ENCODE data around the gene CNTN2. TPM values are rescaled to one million over a fixed set of nuclear protein-coding genes. Genes with fewer than 3 reads are reported as not detected.

Gene CNTN2
- total and polyA plus RNA-seq, 2 of the 8 experiments (the other 6 are each of a cell fraction or from before 2014, with no cell fraction given) = 1.2 to 3.9 TPM

GRCh38 chr1:205028924-205029323 is 14.1 kb upstream of the CNTN2 start:
- H3K4ac ChIP-seq (replicated peaks; ENCODE audit: insufficient read length, low read depth, low read length) = no peak overlapping the region
- ChIA-PET CTCF (ENCODE audit: partially characterized antibody) (interaction anchor here (0.7 to 33.2 kb wide), 12 partner anchors 9 to 673 kb away, joined by 3 to 531 read pairs (median 5); no protein-coding TSS in a partner anchor), POLR2A (ENCODE audit: partially characterized antibody) (interaction anchor here (1.3 kb wide), 1 partner anchor 10 kb away, joined by 4 read pairs; no protein-coding TSS in a partner anchor)
- H2BK15ac ChIP-seq (ENCODE audit: low read length) = no peak overlapping the region
- H2BK5ac ChIP-seq (ENCODE audit: low read depth, low read length) = no peak overlapping the region
- H3K14ac ChIP-seq (ENCODE audit: insufficient read length) = no peak overlapping the region
- no peak overlapping the region for H4K8ac ChIP-seq (ENCODE audit: extremely low read depth, insufficient read depth, low read length)
- peaks cover 2% of the 10 kb centered on the region; the same call in 1 of the 2 replicates for H3K23me2 ChIP-seq (ENCODE audit: low read depth, low read length)
- H4K20me1 ChIP-seq (replicated peaks in 1 of 2; ENCODE audit: control insufficient read depth in 1 of 2, insufficient read depth in 2 of 2, low read length in 2 of 2) = no peaks in the 10 kb centered on the region
- peaks cover 0 to 11% (median 7%) of the 10 kb centered on the region in 4 experiments; a peak in 6 of 7 replicates for H3K4me1 ChIP-seq (replicated peaks in 1 of 4; ENCODE audit: control insufficient read depth in 3 of 4, insufficient read depth in 4 of 4, low read length in 3 of 4)
- DNase-seq (ENCODE audit: low read depth in 1 of 2, low spot score in 2 of 2) = no peak
- no peak overlapping the region for H4K5ac ChIP-seq (ENCODE audit: insufficient read length, low read depth, low read length)
- H3K9me3 ChIP-seq (ENCODE audit: insufficient read depth in 2 of 2, low read depth in 1 of 2, low read length in 1 of 2) = no peaks in the 10 kb centered on the region
- H3K27ac ChIP-seq (ENCODE audit: low read depth, low read length) = no peak overlapping the region
- WGBS, 2 experiments (ENCODE audit: extremely low coverage in 1 of 2, insufficient coverage in 1 of 2, insufficient read length in 1 of 2, insufficient replicate concordance in 2 of 2, low coverage in 1 of 2, low lambda C conversion rate in 2 of 2, missing lambda C conversion rate in 1 of 2) = 83% methylated on average over 4 of the region's 4 CpGs; no CpG with 5 or more reads in 1 of the 2 experiments
- no peak overlapping the region for H3K56ac ChIP-seq (replicated peaks; ENCODE audit: insufficient read length, low read depth, low read length)
- no peak overlapping the region for H3K4me2 ChIP-seq (ENCODE audit: insufficient read depth in 1 of 2, low read depth in 2 of 2, low read length in 2 of 2)
- no peak overlapping the region for H2BK12ac ChIP-seq (ENCODE audit: low read depth, low read length)
- no peaks in the 10 kb centered on the region for H3K36me3 ChIP-seq (ENCODE audit: control insufficient read depth in 2 of 4, insufficient read depth in 4 of 4, low read length in 3 of 4)
- H3K18ac ChIP-seq (ENCODE audit: extremely low read depth, low read length) = no peak overlapping the region
- H2BK120ac ChIP-seq (replicated peaks; ENCODE audit: low read depth, low read length) = no peak overlapping the region
- no peaks in the 10 kb centered on the region for H3K79me2 ChIP-seq (ENCODE audit: control insufficient read depth in 1 of 2, insufficient read depth in 2 of 2, low read length in 2 of 2)
- H4K91ac ChIP-seq (replicated peaks; ENCODE audit: insufficient read length, low read length) = no peak overlapping the region
- H2AFZ ChIP-seq (ENCODE audit: low read length) = no peak overlapping the region
- H3K9ac ChIP-seq (replicated peaks in 1 of 4; ENCODE audit: extremely low read depth in 1 of 4, low read depth in 3 of 4, low read length in 3 of 4) = no peak overlapping the region
- H2BK20ac ChIP-seq (ENCODE audit: low read length) = no peak overlapping the region
- H3K79me1 ChIP-seq (ENCODE audit: low read depth, low read length) = no peaks in the 10 kb centered on the region
- FAIRE-seq = no peak
- no peaks in the 10 kb centered on the region for H3K27me3 ChIP-seq (replicated peaks in 1 of 4; ENCODE audit: control insufficient read depth in 3 of 4, extremely low read depth in 1 of 4, insufficient read depth in 3 of 4, low read length in 3 of 4)
- no peak for TF ChIP-seq NANOG (IDR thresholded peaks at IDR 0.05; ENCODE audit: insufficient read depth, low read depth, low read length, poor library complexity, severe bottlenecking)
- TF ChIP-seq RAD21 (IDR thresholded peaks at IDR 0.05 in 1 of 2, conservative IDR thresholded peaks at IDR 0.05 in 1 of 2; ENCODE audit: low read depth in 2 of 2, low read length in 2 of 2) = peak; percentile 44 to 57
- TF ChIP-seq, protein P1, sequence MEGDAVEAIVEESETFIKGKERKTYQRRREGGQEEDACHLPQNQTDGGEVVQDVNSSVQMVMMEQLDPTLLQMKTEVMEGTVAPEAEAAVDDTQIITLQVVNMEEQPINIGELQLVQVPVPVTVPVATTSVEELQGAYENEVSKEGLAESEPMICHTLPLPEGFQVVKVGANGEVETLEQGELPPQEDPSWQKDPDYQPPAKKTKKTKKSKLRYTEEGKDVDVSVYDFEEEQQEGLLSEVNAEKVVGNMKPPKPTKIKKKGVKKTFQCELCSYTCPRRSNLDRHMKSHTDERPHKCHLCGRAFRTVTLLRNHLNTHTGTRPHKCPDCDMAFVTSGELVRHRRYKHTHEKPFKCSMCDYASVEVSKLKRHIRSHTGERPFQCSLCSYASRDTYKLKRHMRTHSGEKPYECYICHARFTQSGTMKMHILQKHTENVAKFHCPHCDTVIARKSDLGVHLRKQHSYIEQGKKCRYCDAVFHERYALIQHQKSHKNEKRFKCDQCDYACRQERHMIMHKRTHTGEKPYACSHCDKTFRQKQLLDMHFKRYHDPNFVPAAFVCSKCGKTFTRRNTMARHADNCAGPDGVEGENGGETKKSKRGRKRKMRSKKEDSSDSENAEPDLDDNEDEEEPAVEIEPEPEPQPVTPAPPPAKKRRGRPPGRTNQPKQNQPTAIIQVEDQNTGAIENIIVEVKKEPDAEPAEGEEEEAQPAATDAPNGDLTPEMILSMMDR (IDR thresholded peaks at IDR 0.05; ENCODE audit: control extremely low read depth in 1 of 3, insufficient read depth in 1 of 3, low read depth in 1 of 3, low read length in 3 of 3) = peak in 2 of 3 experiments; percentile 21 to 42; a peak in 2 of 4 replicates
- no peak for TF ChIP-seq ASH2L (IDR thresholded peaks at IDR 0.05; ENCODE audit: low read length)
- no peak for TF ChIP-seq USF2 (IDR thresholded peaks at IDR 0.05; ENCODE audit: low read length)
- H2AK5ac ChIP-seq (ENCODE audit: low read depth, low read length) = no peak overlapping the region
- no peak overlapping the region for H3K23ac ChIP-seq (ENCODE audit: insufficient read length)
- H3K4me3 ChIP-seq (ENCODE audit: extremely low read depth in 1 of 4, insufficient read depth in 2 of 4, low read depth in 3 of 4, low read length in 4 of 4) = no peak overlapping the region

Measured in H1 (cell line).